ENCODE results near the gene HRK. TPM values are rescaled to one million over a fixed set of nuclear protein-coding genes. Genes with fewer than 3 reads are reported as not detected.
A peak's percentile ranks its signal among the peaks of the same experiment; 100 is the strongest.

HRK gene
- total RNA-seq, 6 experiments from 2014 or later: not detected

GRCh38 chr12:116832353-116832752, 48.9 kb downstream of the HRK start:
- Mint-ChIP-seq H3K36me3 (ENCODE audit: low read depth) (no peaks in the 10 kb centered on the region), H3K27me3 (ENCODE audit: insufficient read depth) (peaks cover 6% of the 10 kb centered on the region; the same call in 1 of the 2 replicates), H3K27ac (no peak overlapping the region), H3K4me3 (no peak overlapping the region), H3K9me3 (no peaks in the 10 kb centered on the region), H3K4me1 (ENCODE audit: low read depth) (peaks cover 9% of the 10 kb centered on the region)
- peak; percentile 10 for DNase-seq
- no peak for TF ChIP-seq CTCF (IDR thresholded peaks at IDR 0.05)

DNA sequence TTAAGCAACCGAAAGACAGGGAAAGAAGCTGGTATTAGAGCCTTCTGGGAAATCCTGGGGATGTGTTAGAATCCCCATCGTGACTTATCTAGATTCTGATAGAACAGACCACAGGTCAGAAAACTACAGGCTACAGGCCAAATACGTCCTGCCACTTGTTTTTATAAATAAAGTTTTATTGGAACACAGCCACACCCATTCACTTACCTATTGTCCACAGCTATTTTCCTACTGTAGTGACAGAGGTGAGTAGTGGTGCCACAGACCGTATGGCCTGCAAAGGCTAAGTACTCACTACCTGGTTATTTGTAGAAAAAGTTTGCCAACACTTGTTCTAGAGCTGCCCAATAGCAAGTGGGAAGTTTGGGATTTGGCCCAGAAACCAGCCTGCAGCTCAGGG, 53.8 kb downstream of the HRK start:
- DNase-seq: no peak
- H3K4me1 Mint-ChIP-seq (ENCODE audit: low read depth): peaks cover 6% of the 10 kb centered on the region
- no peak for TF ChIP-seq CTCF (IDR thresholded peaks at IDR 0.05)
- H3K4me3 Mint-ChIP-seq: no peak overlapping the region
- no peak overlapping the region for H3K27ac Mint-ChIP-seq
- H3K9me3 Mint-ChIP-seq: no peaks in the 10 kb centered on the region
- H3K36me3 Mint-ChIP-seq (ENCODE audit: low read depth): no peaks in the 10 kb centered on the region
- peaks cover 8% of the 10 kb centered on the region for H3K27me3 Mint-ChIP-seq (ENCODE audit: insufficient read depth)

DNA sequence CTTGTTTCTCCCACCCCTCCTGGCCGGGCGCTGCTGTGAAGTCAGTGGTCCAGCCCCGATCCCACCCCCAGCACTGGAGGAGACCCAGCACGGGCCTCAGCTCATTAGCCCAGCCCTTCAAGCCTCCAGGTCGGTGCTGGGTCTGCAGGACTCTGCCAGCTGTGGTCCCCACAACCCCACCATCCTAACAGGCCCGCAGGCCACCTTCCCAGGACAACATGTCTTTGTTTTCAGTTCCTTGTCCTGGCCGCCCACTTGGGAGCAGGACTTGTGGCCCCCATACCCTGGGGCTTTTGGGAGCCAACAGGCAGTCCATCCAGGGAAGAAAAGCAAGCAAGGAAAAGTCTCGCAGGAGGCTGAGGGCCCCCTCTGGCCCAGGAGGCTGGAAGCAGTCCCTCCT, 60.0 kb downstream of the HRK start:
- DNase-seq: no peak
- Mint-ChIP-seq H3K9me3 (no peaks in the 10 kb centered on the region), H3K27me3 (ENCODE audit: insufficient read depth) (peaks cover 8% of the 10 kb centered on the region), H3K27ac (no peak overlapping the region), H3K4me1 (ENCODE audit: low read depth) (peaks cover 13% of the 10 kb centered on the region), H3K36me3 (ENCODE audit: low read depth) (no peaks in the 10 kb centered on the region), H3K4me3 (no peak overlapping the region)
- TF ChIP-seq CTCF (IDR thresholded peaks at IDR 0.05): no peak

DNA sequence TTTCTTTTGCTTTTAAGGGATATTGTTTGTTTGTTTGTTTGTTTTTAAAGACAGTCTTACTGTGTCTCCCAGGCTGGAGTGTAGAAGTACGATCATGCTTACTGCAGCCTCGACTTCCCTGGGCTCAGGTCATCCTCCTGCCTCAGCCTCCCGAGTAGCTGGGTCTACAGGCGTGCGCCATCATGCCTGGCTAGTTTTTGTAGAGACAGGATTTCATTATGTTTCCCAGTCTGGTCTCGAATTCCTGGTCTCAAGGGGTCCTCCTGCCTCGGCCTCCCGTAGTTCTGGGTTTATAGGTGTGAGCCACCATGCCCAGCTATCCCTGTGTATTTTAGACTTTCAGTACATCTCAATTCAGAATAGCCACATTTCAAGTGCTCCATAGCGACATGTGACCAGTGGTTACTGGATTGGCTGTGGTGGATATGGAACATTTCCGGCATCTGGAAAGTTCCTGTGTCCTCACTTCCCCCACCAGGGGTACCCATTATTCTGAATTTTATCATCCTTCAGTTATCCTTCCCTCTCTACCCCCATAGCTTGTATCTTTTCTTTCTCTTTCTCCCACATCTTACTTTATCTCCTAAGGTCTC, 61.1 kb downstream of the HRK start:
- peak overlapping the region; percentile 57 for H3K27ac Mint-ChIP-seq
- peak; percentile 12 for DNase-seq
- no peaks in the 10 kb centered on the region for H3K36me3 Mint-ChIP-seq (ENCODE audit: low read depth)
- no peak for TF ChIP-seq CTCF (IDR thresholded peaks at IDR 0.05)
- H3K27me3 Mint-ChIP-seq (ENCODE audit: insufficient read depth): peaks cover 8% of the 10 kb centered on the region
- H3K4me3 Mint-ChIP-seq: peak overlapping the region; percentile 26; the same call in 1 of the 2 replicates
- peaks cover 13% of the 10 kb centered on the region for H3K4me1 Mint-ChIP-seq (ENCODE audit: low read depth)
- no peaks in the 10 kb centered on the region for H3K9me3 Mint-ChIP-seq

DNA sequence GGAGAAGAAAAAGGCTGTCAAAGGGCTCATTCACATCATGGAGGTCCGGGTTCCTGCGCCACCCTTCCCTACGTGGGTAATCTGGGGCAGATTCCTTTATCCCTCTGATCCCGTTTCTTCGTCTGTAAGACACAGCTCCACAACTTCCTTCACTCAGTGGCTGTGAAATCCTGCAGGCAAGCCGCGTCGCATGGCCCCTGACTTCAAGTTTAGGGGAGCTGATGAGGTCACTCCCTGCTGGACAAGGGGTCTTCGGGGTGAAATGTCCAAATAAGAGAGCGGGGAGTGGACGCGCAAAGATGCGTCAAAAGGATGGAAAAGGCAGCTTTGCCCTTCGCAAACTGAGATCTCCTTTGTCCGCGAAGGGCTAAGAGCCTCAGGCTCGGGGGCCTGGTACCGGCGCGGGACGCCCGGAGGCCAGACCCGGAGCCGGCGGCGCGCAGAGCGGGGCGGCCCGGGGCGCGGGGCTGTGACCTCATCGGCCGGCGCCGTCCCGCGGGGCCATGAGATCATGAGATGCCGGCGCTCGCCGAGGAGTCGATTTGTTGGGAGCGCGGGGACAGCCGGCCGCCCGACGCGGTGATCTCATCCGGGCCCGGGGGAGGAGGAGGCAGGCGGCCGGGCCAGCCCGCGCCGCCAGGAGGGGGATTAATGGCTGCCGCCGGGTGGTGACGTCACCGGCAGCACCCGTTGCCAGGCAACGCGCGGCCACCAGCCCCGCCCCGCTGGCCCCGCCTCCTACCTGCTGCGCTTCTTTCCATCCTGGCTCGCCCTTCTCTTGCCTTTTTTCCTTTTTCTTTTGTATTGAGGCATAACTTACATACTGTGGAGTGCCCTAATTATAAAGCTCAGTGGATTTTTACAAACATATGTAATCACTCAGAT, 62.1 kb downstream of the HRK start:
- H3K27ac Mint-ChIP-seq: peak overlapping the region; percentile 98
- no peaks in the 10 kb centered on the region for H3K36me3 Mint-ChIP-seq (ENCODE audit: low read depth)
- peaks cover 13% of the 10 kb centered on the region for H3K4me1 Mint-ChIP-seq (ENCODE audit: low read depth)
- H3K27me3 Mint-ChIP-seq (ENCODE audit: insufficient read depth): peaks cover 8% of the 10 kb centered on the region
- DNase-seq: peak; percentile 91
- no peaks in the 10 kb centered on the region for H3K9me3 Mint-ChIP-seq
- H3K4me3 Mint-ChIP-seq: peak overlapping the region; percentile 94
- TF ChIP-seq CTCF (IDR thresholded peaks at IDR 0.05): no peak

Measured in HFFc6 (cell line).